AG08396 (cell line): Measurements from ENCODE around the gene PRPH.

ENCODE experiments used
- DNase-seq: peaks from one replicate; pipeline ENCODE4 v3.0.0; 2012; ENCODE audit warnings: low spot score, mixed read lengths

The PRPH gene

DNA sequence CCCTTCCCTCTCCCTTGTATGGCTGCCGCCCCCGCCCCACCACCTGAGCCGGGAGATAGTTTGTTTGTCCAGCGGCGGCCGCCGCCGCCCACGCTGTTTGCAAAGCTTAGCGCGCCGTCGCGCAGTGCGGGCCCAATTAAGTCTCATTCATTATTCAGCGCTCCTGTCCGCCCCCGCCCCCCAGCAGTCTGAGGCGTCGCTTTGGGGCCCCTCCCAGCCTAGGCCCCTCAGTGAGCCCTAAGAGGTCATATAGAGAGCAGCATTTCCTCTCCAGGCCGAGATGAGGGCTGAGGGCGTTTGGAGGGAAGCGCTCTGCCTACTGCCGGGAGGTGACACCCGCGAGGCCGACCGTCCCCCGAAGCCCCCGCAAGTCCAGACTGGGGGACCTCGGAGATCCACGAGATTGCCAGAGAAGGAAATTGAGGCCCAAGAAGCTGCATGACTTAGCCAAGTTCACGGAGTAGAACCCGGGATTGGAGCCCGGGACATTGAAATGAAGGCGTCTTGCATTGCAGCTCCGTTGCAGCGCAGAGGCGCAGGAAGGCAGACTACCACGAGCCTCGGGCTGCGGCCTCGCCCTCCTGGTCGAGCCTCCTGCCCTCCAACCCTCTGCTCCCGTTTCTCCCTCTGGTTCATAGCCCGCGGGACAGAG, 51.8 kb downstream of the PRPH start, which contains the start of gene DNAJC22:
TSS of gene DNAJC22 (plus strand) at position 230 of the 652 bp plus-strand sequence. CDS start 1,985 bp downstream, outside the sequence.
- DNase-seq: peak; percentile 43

DNA sequence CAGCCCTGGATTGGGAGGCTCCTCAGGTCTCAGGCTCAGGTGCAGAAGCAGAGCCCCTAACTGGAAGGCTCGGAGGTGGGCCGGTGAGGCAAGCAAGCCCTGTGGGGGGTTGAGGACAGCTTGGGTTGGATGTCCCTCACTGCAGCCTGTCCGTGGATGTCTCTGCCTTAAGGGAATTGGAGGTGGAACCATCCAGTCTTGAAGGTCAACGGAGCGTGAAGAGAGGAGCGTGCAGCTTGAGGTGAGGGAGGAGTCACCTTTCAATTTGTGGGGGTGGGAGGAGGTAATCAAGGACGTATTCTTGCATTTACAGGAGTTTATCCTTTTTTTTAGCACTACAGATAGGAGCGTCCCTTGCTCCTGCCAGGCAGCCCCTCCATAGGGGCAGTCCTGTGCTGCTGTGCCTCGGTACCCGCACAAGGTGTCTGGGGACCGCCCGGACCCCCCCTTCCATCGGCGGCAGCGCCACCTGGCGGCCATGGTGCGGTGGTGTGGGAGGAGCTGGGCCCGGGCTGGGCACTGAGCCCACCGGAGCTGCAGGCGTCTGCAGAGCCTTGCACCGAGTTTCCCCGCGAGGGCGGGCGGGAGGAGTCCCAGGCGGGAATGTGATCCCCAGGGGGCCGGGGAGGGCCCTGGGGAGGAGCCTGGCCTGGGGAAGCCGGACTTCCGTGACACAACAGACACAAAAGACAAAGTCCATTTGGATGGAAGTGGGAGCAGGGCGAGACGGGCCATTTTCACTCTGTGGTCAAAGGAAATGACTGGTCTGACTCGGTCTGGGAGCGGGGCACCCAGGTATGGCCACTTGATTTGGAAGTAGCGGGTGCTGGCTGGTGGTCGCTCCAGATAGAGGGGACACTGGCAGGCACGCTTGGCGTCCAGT, 52.6 kb downstream of the PRPH start:
- peak; percentile 95 for DNase-seq
